KOPT-K1 (cell line): Measurements from ENCODE around the gene DIP2C.
"Not testable (repeated sequence)": the region's sequence is repeated elsewhere in the genome, so short reads cannot be mapped to it uniquely, and the experiment has no call there.

Experiments used
- H3K27ac ChIP-seq: fragments of 200-600 bp; sonication (generic); 2 replicates; pipeline ENCODE4 v1.5.1; 2016; ENCODE audit warnings: antibody characterized with exemption, mild to moderate bottlenecking, low read depth, low read length; ENCODE audit not compliant: poor library complexity, severe bottlenecking
- H3K36me3 ChIP-seq: fragments of 200-600 bp; sonication (generic); 2 replicates; pipeline ENCODE4 v1.5.1; 2017; ENCODE audit warnings: antibody characterized with exemption, mild to moderate bottlenecking, low read length, moderate library complexity; ENCODE audit not compliant: insufficient read depth
- H3K9me3 ChIP-seq: fragments of 200-600 bp; sonication (generic); 2 replicates; pipeline ENCODE4 v1.5.1; 2017; ENCODE audit warnings: antibody characterized with exemption, low read length, mild to moderate bottlenecking; ENCODE audit not compliant: insufficient read depth, poor library complexity, severe bottlenecking

Gene DIP2C

GRCh38 chr10:714214-714613 is 24.7 kb upstream of the DIP2C start:
- no peaks in the 10 kb centered on the region for H3K36me3 ChIP-seq
- no peak overlapping the region for H3K27ac ChIP-seq
- H3K9me3 ChIP-seq = peaks cover 25% of the 10 kb centered on the region

DNA sequence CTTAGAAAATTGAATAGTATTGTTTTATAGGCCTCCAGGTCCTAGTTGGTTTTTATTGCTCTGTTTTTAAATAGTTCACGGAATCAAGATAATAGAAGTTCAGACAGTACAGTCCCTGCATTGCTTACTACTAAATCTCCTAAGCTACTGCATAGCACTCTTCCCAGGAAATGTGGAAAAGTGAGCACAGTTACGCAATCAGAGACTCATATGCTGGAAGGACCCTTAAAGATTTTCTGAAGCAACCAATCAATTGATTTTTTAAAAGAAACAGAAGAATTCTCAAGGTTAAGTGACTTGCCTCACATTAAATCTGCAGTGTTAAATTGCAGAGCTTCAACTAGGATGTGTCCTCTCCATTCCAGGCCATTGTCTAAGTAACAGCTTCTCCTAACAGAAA is 23.1 kb upstream of the DIP2C start:
- no peak overlapping the region for H3K27ac ChIP-seq
- H3K36me3 ChIP-seq = no peaks in the 10 kb centered on the region
- peaks cover 25% of the 10 kb centered on the region for H3K9me3 ChIP-seq

DNA sequence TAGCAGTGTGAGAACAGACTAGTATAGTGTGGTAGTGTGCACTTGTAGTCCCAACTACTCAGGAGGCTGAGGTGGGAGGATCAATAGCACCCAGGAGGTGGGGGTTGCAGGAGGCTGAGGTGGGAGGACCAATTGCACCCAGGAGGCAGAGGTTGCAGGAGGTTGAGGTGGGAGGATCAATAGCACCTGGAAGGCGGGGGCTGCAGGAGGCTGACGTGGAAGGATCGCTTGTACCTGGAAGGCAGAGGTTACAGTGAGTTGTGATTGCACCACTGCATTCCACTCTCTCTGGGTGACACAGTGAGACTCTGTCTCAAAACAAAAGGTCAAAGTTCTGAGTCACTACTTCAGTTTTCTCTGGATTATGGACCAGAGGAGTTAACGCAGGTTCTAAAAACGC is 22.6 kb upstream of the DIP2C start:
- H3K27ac ChIP-seq = no peak overlapping the region
- H3K9me3 ChIP-seq = peaks cover 25% of the 10 kb centered on the region
- no peaks in the 10 kb centered on the region for H3K36me3 ChIP-seq

GRCh38 chr10:707861-708260 is 18.4 kb upstream of the DIP2C start:
- Histone ChIP-seq H3K27ac (no peak overlapping the region), H3K9me3 (peaks cover 13% of the 10 kb centered on the region), H3K36me3 (no peaks in the 10 kb centered on the region)

GRCh38 chr10:707456-707855 is 18.0 kb upstream of the DIP2C start:
- Histone ChIP-seq H3K9me3 (peaks cover 13% of the 10 kb centered on the region), H3K36me3 (no peaks in the 10 kb centered on the region), H3K27ac (no peak overlapping the region)

GRCh38 chr10:703118-703517 is 13.7 kb upstream of the DIP2C start:
- no peaks in the 10 kb centered on the region for H3K36me3 ChIP-seq
- H3K27ac ChIP-seq = no peak overlapping the region
- H3K9me3 ChIP-seq = peaks cover 13% of the 10 kb centered on the region

GRCh38 chr10:700183-700582 is 10.7 kb upstream of the DIP2C start:
- peaks cover 13% of the 10 kb centered on the region for H3K9me3 ChIP-seq
- H3K36me3 ChIP-seq, H3K27ac ChIP-seq: not testable (repeated sequence)

- Histone ChIP-seq H3K36me3 (no peaks in the 10 kb centered on the region), H3K9me3 (no peaks in the 10 kb centered on the region), H3K27ac (no peak overlapping the region)
Observed at GRCh38 chr10:697097-697875, 7.8 kb upstream of the DIP2C start.

DNA sequence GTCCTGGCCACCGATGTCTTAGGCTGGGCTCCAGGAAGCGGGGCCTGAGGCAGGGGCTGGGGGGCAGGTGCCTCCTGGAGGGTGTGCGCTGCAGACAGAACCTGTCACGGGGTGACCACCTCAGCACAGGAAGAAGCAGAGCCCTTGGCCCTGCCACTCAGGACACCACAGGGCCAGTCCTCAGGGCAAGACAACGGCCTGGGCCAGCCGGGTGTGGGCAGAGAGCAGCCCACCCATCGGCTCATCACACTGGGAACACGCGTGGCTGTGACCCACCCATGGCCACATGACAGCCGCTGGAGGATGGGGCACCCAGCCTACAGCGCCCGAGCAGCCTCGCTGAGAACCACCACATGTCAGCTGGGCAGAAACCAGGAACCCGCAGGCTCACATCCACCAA is 5.9 kb upstream of the DIP2C start:
- no peaks in the 10 kb centered on the region for H3K36me3 ChIP-seq
- H3K9me3 ChIP-seq = no peaks in the 10 kb centered on the region
- no peak overlapping the region for H3K27ac ChIP-seq

GRCh38 chr10:693506-693905 is 4.0 kb upstream of the DIP2C start:
- Histone ChIP-seq H3K36me3 (no peaks in the 10 kb centered on the region), H3K27ac (no peak overlapping the region), H3K9me3 (no peaks in the 10 kb centered on the region)

- Histone ChIP-seq H3K9me3 (no peaks in the 10 kb centered on the region), H3K36me3 (no peaks in the 10 kb centered on the region), H3K27ac (no peak overlapping the region)
Observed at GRCh38 chr10:692682-693351, 3.3 kb upstream of the DIP2C start.

GRCh38 chr10:691216-691615 is 1.7 kb upstream of the DIP2C start:
- H3K36me3 ChIP-seq = no peaks in the 10 kb centered on the region
- H3K27ac ChIP-seq = no peak overlapping the region
- no peaks in the 10 kb centered on the region for H3K9me3 ChIP-seq

DNA sequence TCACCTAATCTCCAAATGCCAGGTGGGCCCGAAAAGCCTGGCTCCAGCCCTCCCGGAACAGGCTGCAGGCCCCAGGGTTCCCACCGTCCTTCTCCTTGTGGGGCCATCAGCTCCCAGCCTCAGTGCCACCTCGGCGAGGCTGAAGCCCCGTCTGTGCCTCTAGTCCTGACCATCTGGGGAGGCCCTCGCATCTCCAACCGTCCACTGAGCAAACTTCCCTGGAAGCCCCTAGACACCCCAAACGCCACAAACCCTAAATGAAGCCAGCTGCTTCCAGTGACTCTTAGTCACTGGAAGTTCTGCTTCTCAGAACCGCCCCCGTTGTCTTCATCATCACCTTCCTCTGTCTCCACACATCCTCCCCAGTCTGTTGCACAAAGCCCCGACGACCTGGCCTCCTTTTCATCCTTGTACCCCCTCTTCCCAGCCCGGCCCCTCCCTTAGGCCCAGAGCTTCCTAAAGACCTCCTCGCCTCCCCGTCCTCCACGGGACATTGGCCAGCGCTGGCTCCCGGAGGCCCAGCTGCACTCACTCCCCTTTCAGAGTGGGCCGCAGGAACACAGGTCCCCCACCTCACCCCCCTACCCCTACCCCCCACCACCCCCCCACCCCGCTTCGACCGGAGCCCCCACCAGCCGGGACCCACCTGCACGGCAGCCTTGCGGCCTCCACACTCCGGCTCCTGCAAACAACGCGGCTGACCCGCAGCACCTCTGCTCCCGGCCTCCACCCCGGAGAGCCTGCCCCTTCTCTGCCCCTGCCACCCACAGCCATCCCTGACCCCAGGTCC is 1.1 kb upstream of the DIP2C start:
- Histone ChIP-seq H3K27ac (no peak overlapping the region), H3K9me3 (no peaks in the 10 kb centered on the region), H3K36me3 (no peaks in the 10 kb centered on the region)

- no peak overlapping the region for H3K27ac ChIP-seq
Observed at GRCh38 chr10:689121-689451, 382 bp downstream of the DIP2C start.

DNA sequence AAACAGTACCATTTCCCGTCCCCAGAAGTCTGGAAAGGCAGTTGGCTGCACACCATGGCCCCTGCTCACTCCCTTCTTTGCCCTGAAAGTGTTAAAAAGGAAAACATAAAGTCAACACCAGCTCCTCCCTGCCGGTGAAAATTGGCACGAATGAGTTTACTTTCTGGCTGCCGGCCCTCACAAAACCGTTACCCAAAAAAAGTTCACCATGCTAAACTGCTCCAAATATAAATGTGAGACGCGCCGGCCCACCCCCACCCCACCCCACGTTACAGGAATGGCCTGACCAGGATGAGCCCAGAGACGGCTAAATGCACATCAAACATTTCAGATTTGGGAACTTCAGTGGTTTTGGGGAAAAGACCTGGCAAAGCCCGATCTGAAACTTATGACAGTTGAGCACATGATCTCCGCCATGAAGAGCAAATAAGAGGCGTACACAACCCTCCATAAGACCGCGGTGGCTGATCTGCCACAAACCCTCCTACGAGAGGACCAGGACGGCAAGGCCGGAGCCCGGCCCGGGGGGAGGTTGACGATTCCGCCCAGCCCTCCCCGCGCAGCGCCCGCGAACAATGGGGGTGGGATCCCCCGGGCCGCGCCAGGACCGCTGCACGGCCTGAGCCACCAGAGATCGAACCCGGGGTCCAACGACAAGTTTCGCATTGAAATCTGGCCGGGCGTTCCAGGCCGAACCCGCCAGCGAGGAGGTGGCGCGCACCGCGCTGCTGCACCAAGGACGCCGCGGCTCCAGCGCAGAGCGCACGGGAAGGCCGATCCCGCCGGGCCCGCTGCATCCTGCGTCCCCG is 952 bp downstream of the DIP2C start:
- Histone ChIP-seq H3K27ac (no peak overlapping the region), H3K36me3 (no peaks in the 10 kb centered on the region), H3K9me3 (no peaks in the 10 kb centered on the region)

More at GRCh38 chr10:689121-689451, 382 bp downstream of the DIP2C start:
- H3K9me3 ChIP-seq = no peaks in the 10 kb centered on the region
- no peaks in the 10 kb centered on the region for H3K36me3 ChIP-seq
